K562 (cell line): ENCODE results near the gene PPIF. TPM values are rescaled to one million over a fixed set of nuclear protein-coding genes. Genes with fewer than 3 reads are reported as not detected.

Source experiments
- ATAC-seq: fragments of 200-7000 bp; cut with Tn5 transposase; 3 replicates; pipeline ENCODE4 v1.9.1; 2020; ENCODE audit warnings: moderate library complexity
- BruUV-seq: library from RNA; stranded (reverse); fragments of 400-500 nt; replicated peaks from 2 replicates; lab custom pipeline; 2021; lab: Mats Ljungman, UMichigan
- CTCF ChIA-PET: fragments of 300-600 bp; formaldehyde crosslinking; extraction: SDS; loops from one replicate; lab custom pipeline; 2021; ENCODE audit warnings: low intra/inter-chr PET ratio; lab: Yijun Ruan, JAX
- POLR2A ChIA-PET: fragments of 300-600, 350-650 bp; sonication (Branson Sonifier 250); formaldehyde crosslinking; extraction: SDS; loops from one replicate; lab custom pipeline; 2021; ENCODE audit warnings: antibody characterized with exemption, inconsistent platforms; lab: Yijun Ruan, JAX
- DNase-seq, 4 experiments: peaks; one replicate each; pipeline versions ENCODE4 v3.0.0 to v3.0.0-alpha.2; 2011 to 2018; ENCODE audit warnings: low spot score in 3 of 4, mixed read lengths in 3 of 4; ENCODE audit errors: extremely low read depth in 1 of 4
- FAIRE-seq: peaks from 2 replicates; lab custom pipeline; 2011; peaks lifted over from hg19 to GRCh38; lab: Jason Lieb, UNC
- H2AFZ ChIP-seq: 2 replicates; pipeline ENCODE4 v1.6.0; 2011; ENCODE audit warnings: low read depth, low read length, control low read depth, inconsistent platforms
- H3K27ac ChIP-seq: fragments of 200-600 bp; 3 replicates; pipeline ENCODE4 v1.8.0; 2011; ENCODE audit warnings: low read depth, mild to moderate bottlenecking, control low read depth, inconsistent platforms, low read length, moderate library complexity, mixed read lengths; ENCODE audit errors: extremely low read depth
- H3K27me3 ChIP-seq, 2 experiments: fragments of 300-600 bp in 1 of 2; 2 replicates in 1 of 2; 3 replicates in 1 of 2; pipeline versions ENCODE4 v1.6.0 to v1.8.0; 2011; ENCODE audit warnings: inconsistent platforms in 2 of 2, low read length in 2 of 2, mild to moderate bottlenecking in 1 of 2, mixed read lengths in 1 of 2, moderate library complexity in 1 of 2; ENCODE audit not compliant: control insufficient read depth in 2 of 2, insufficient read depth in 2 of 2
- H3K36me3 ChIP-seq: fragments of 300-600 bp; 3 replicates; pipeline ENCODE4 v1.8.0; 2011; ENCODE audit warnings: mild to moderate bottlenecking, low read length, inconsistent platforms; ENCODE audit not compliant: control insufficient read depth, insufficient read depth
- H3K4me1 ChIP-seq, 2 experiments: fragments of 200-600 bp in 1 of 2; replicated peaks in 1 of 2; 2 replicates in 1 of 2; 3 replicates in 1 of 2; pipeline versions ENCODE4 v1.5.1 to v1.8.0; 2011; ENCODE audit warnings: inconsistent platforms in 2 of 2, low read length in 2 of 2, mild to moderate bottlenecking in 1 of 2, mixed read lengths in 1 of 2, moderate library complexity in 1 of 2; ENCODE audit not compliant: control insufficient read depth in 2 of 2, insufficient read depth in 2 of 2
- H3K4me2 ChIP-seq: 2 replicates; pipeline ENCODE4 v1.6.1; 2011; ENCODE audit warnings: low read length, control low read depth, inconsistent platforms, mixed read lengths; ENCODE audit not compliant: insufficient read depth
- H3K4me3 ChIP-seq: fragments of 200-600 bp; sonication (generic), shearing (Covaris generic); 2 replicates; pipeline ENCODE4 v1.5.1; 2016; ENCODE audit warnings: control low read depth, inconsistent platforms
- H3K79me2 ChIP-seq: fragments of 200-600 bp; 3 replicates; pipeline ENCODE4 v1.8.0; 2011; ENCODE audit warnings: low read length, inconsistent platforms; ENCODE audit not compliant: control insufficient read depth, insufficient read depth
- H3K9ac ChIP-seq, 2 experiments: 2 replicates each; pipeline versions ENCODE4 v1.6.0 to v1.6.1; 2011; ENCODE audit warnings: low read depth in 2 of 2, low read length in 2 of 2, control low read depth in 1 of 2, inconsistent platforms in 1 of 2, mild to moderate bottlenecking in 1 of 2, mixed read lengths in 1 of 2; ENCODE audit not compliant: insufficient read depth in 1 of 2
- H3K9me1 ChIP-seq: one replicate; pipeline ENCODE4 v1.6.0; 2011; ENCODE audit warnings: inconsistent platforms, mild to moderate bottlenecking, low read length, moderate library complexity; ENCODE audit not compliant: control insufficient read depth, insufficient read depth
- H3K9me3 ChIP-seq: replicated peaks from 2 replicates; pipeline ENCODE4 v1.5.1; 2011; ENCODE audit warnings: low read depth, low read length, inconsistent platforms; ENCODE audit not compliant: control insufficient read depth, insufficient read depth
- H4K20me1 ChIP-seq: replicated peaks from 2 replicates; pipeline ENCODE4 v1.6.1; 2011; ENCODE audit warnings: low read length, inconsistent platforms, mixed read lengths; ENCODE audit not compliant: control insufficient read depth, insufficient read depth
- ARID1B ChIP-seq: fragments of 450-650 bp; IDR thresholded peaks from 2 replicates; pipeline ENCODE4 v1.6.1; 2016; ENCODE audit warnings: antibody characterized with exemption, mild to moderate bottlenecking, inconsistent platforms
- CC2D1A ChIP-seq: fragments of 450-650 bp; IDR thresholded peaks from 2 replicates; pipeline ENCODE4 v1.6.1; 2017; ENCODE audit warnings: mild to moderate bottlenecking
- ESRRA ChIP-seq: fragments of 450-650 bp; IDR thresholded peaks from 2 replicates; pipeline ENCODE4 v1.6.1; 2014; ENCODE audit warnings: low read depth, mild to moderate bottlenecking, moderate library complexity, borderline replicate concordance
- HDGF ChIP-seq: fragments of 450-650 bp; IDR thresholded peaks from 2 replicates; pipeline ENCODE4 v1.6.1; 2016
- IFI16 ChIP-seq: fragments of 250-450 bp; sonication (Bioruptor Pico); IDR thresholded peaks from 2 replicates; pipeline ENCODE4 v2.1.2; 2022; ENCODE audit warnings: mild to moderate bottlenecking, inconsistent platforms
- ILK ChIP-seq: fragments of 450-650 bp; IDR thresholded peaks from 2 replicates; pipeline ENCODE4 v1.6.1; 2016; ENCODE audit warnings: missing genetic modification characterization, low read depth, mild to moderate bottlenecking, missing compliant biosample characterization, moderate library complexity, borderline replicate concordance
- NR3C1 ChIP-seq: sonication (generic); formaldehyde crosslinking; IDR thresholded peaks from 2 replicates; pipeline ENCODE4 v1.8.1; 2022; ENCODE audit warnings: missing genetic modification reagents
- PHF21A ChIP-seq: fragments of 450-650 bp; IDR thresholded peaks from 2 replicates; pipeline ENCODE4 v1.6.1; 2017; ENCODE audit warnings: low read depth, borderline replicate concordance
- SIN3A ChIP-seq, 2 experiments: fragments of 150-350 bp in 1 of 2; IDR thresholded peaks; 2 replicates each; pipeline ENCODE4 v1.6.1; 2011 to 2016; ENCODE audit warnings: borderline replicate concordance in 2 of 2, low read depth in 2 of 2, low read length in 2 of 2, mild to moderate bottlenecking in 2 of 2, moderate library complexity in 2 of 2; ENCODE audit not compliant: control insufficient read depth in 1 of 2
- SRF ChIP-seq, 2 experiments: fragments of 250-450, 450-650 bp in 1 of 2; sonication (Bioruptor Pico) in 1 of 2; sonication (generic) in 1 of 2; formaldehyde crosslinking; IDR thresholded peaks; 2 replicates each; pipeline versions ENCODE4 v1.5.0 to v1.5.1; 2020 to 2022; ENCODE audit warnings: mild to moderate bottlenecking in 1 of 2, missing genetic modification reagents in 1 of 2
- TAF1 ChIP-seq: IDR thresholded peaks from 2 replicates; pipeline ENCODE4 v1.6.1; 2011; ENCODE audit warnings: mild to moderate bottlenecking, low read length, moderate library complexity; ENCODE audit not compliant: insufficient read depth, control insufficient read depth, severe bottlenecking; ENCODE audit errors: extremely low read depth
- ZNF12 ChIP-seq: sonication (generic); formaldehyde crosslinking; IDR thresholded peaks from 2 replicates; pipeline ENCODE4 v1.4.0; 2020; ENCODE audit warnings: mild to moderate bottlenecking, missing genetic modification reagents
- ZNF707 ChIP-seq: fragments of 250-450 bp; sonication (Bioruptor Pico); conservative IDR thresholded peaks from 2 replicates; pipeline ENCODE4 v1.8.0; 2022; ENCODE audit warnings: inconsistent platforms, mild to moderate bottlenecking, moderate library complexity
- WGBS: fragments of 100-300 bp; shearing (Covaris generic); methylation state at CpG from one replicate; pipeline ENCODE4 v1.1.6; 2016; ENCODE audit warnings: low coverage, mixed read lengths; ENCODE audit not compliant: insufficient coverage; ENCODE audit errors: missing lambda C conversion rate; 5-methylcytosine and 5-hydroxymethylcytosine counted together
- in situ Hi-C: fragments of 300-500 bp; cut with MboI; formaldehyde crosslinking; loops from 4 replicates; pipeline ENCODE4 v1.15.0; 2018; ENCODE audit warnings: inconsistent platforms, mixed read lengths
- intact Hi-C: fragments of 100-400 bp; cut with micrococcal nuclease; formaldehyde crosslinking; loops from 2 replicates; pipeline ENCODE4 v1.14.2; 2022
- polyA plus RNA-seq, 8 experiments: library from polyadenylated mRNA; depleted of rRNA in 4 of 8; stranded (reverse) in 5 of 8; unstranded in 3 of 8; fragments of >200 nt; fragmentation: Nextera tagmentation in 2 of 8; fragmentation: Illumina TruSeq in 1 of 8; extraction: Ambion mirVana in 2 of 8; extraction: Trizol in 1 of 8; gene quantifications; 2 replicates each; pipeline versions ENCODE4 v1.2.1 to v1.2.3, GENCODE V29; 2011 to 2014; ENCODE audit warnings: inconsistent platforms in 1 of 8, missing spikeins in 1 of 8
- total RNA-seq, 7 experiments: library from RNA; depleted of rRNA in 6 of 7; stranded (reverse); fragments of >200 nt in 6 of 7; fragmentation: Illumina TruSeq in 2 of 7; extraction: Trizol in 2 of 7; gene quantifications; 2 replicates each; pipeline versions ENCODE4 v1.2.1 to v1.2.3, GENCODE V29; 2011 to 2021; ENCODE audit warnings: low replicate concordance in 1 of 7
- TF ChIP-seq, protein P1 (sequence below): sonication (generic); formaldehyde crosslinking; IDR thresholded peaks from 2 replicates; pipeline ENCODE4 v1.8.1; 2022; ENCODE audit warnings: missing genetic modification reagents
- TF ChIP-seq, protein P2 (sequence below), 2 experiments: fragments of 200-800 bp in 1 of 2; sonication (Bioruptor generic) in 1 of 2; sonication (generic) in 1 of 2; formaldehyde crosslinking in 1 of 2; IDR thresholded peaks in 1 of 2; conservative IDR thresholded peaks in 1 of 2; 2 replicates each; pipeline versions ENCODE4 v1.5.0 to v1.6.1; 2016 to 2020; ENCODE audit warnings: missing compliant biosample characterization in 1 of 2, missing genetic modification characterization in 1 of 2, missing genetic modification reagents in 1 of 2
- TF ChIP-seq, protein P3 (sequence below): fragments of 250-450 bp; sonication (Bioruptor Pico); IDR thresholded peaks from 2 replicates; pipeline ENCODE4 v1.9.0; 2021; ENCODE audit warnings: mild to moderate bottlenecking, inconsistent platforms

PPIF gene
- total and polyA plus RNA-seq, 9 of the 15 experiments (the other 6 are each of a cell fraction or from before 2014, with no cell fraction given): 40.9 to 287 (median 117) TPM

DNA sequence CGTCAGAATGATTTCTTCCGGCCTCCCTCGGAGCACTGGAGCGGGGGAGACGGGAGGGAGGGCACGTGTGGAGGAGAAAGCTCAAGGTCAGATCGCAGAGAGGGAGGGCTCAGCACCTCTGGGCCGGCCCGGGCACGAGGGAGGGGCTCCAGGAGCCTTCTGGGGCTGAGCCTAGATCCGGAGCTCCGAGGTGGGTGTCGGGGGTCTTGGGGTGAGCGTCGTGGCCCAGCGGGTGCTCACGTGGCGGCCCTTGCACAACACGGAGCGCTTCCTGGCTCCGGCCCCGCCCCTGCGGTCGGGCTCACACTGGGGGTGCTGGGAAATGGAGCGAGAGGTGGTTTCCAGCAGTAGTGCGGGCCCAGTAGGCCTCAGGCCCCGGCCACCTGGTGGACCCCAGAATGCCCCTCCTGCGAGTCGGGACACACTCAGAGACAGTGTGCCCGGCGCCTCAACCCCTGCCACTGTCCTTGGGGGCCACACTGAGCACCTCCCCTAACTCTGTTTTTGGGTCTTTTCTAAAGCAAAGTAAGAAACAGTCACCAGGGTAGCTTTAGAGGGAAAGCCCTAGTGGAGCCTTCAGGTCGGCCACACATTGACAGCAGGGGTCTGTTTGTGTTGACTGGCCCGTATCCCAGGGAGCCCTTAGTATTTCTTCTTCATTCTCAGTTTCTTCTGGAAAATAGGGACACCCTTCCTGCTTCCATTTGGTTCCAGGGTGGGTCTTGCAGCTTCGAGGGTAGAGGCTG lies 798 bp downstream of the PPIF start:
- peaks cover 39% of the 10 kb centered on the region for H3K79me2 ChIP-seq
- no peaks in the 10 kb centered on the region for H3K9me3 ChIP-seq
- peaks cover 25% of the 10 kb centered on the region for H4K20me1 ChIP-seq
- peak overlapping the region; percentile 95 to 99 for H3K9ac ChIP-seq
- no peaks in the 10 kb centered on the region for H3K27me3 ChIP-seq
- ATAC-seq (peak; percentile 83), FAIRE-seq (peak; percentile 40), DNase-seq (peak; percentile 82 to 89 (median 87))
- ChIA-PET CTCF (no interaction called here), POLR2A (interaction anchor here (0.5 to 2.7 kb wide), 16 partner anchors 11 to 1526 kb away, joined by 3 to 9 read pairs (median 4); partner anchors contain the start of gene ZCCHC24)
- in situ Hi-C loops (no loop called here), intact Hi-C loops (no loop called here)
- peak overlapping the region; percentile 96 for H3K27ac ChIP-seq
- H3K9me1 ChIP-seq: peaks cover 21% of the 10 kb centered on the region
- peak overlapping the region; percentile 74 for H2AFZ ChIP-seq
- peak overlapping the region; percentile 88 for H3K4me3 ChIP-seq
- peak overlapping the region; percentile 88 for H3K4me2 ChIP-seq
- H3K4me1 ChIP-seq: peaks cover 30 to 54% of the 10 kb centered on the region in 2 experiments
- WGBS: under 1% methylated on average over 24 of the region's 34 CpGs
- H3K36me3 ChIP-seq: peaks cover 48% of the 10 kb centered on the region
- no TSS peak for BruUV-seq
- TF ChIP-seq HDGF: no peak
- TF ChIP-seq, protein P1, sequence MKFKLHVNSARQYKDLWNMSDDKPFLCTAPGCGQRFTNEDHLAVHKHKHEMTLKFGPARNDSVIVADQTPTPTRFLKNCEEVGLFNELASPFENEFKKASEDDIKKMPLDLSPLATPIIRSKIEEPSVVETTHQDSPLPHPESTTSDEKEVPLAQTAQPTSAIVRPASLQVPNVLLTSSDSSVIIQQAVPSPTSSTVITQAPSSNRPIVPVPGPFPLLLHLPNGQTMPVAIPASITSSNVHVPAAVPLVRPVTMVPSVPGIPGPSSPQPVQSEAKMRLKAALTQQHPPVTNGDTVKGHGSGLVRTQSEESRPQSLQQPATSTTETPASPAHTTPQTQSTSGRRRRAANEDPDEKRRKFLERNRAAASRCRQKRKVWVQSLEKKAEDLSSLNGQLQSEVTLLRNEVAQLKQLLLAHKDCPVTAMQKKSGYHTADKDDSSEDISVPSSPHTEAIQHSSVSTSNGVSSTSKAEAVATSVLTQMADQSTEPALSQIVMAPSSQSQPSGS (CRISPR knock-in tag): no peak
- TF ChIP-seq NR3C1 (CRISPR knock-in tag): no peak
- TF ChIP-seq, protein P2, sequence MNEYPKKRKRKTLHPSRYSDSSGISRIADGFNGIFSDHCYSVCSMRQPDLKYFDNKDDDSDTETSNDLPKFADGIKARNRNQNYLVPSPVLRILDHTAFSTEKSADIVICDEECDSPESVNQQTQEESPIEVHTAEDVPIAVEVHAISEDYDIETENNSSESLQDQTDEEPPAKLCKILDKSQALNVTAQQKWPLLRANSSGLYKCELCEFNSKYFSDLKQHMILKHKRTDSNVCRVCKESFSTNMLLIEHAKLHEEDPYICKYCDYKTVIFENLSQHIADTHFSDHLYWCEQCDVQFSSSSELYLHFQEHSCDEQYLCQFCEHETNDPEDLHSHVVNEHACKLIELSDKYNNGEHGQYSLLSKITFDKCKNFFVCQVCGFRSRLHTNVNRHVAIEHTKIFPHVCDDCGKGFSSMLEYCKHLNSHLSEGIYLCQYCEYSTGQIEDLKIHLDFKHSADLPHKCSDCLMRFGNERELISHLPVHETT (CRISPR knock-in tag; conservative IDR thresholded peaks at IDR 0.05 in 1 of 2, IDR thresholded peaks at IDR 0.05 in 1 of 2): no peak
- no peak for TF ChIP-seq TAF1
- no peak for TF ChIP-seq ZNF12
- peak; percentile 97 for TF ChIP-seq ESRRA
- TF ChIP-seq ZNF707 (CRISPR knock-in tag): no peak
- TF ChIP-seq SIN3A (IDR thresholded peaks at IDR 0.05; ENCODE audit: borderline replicate concordance in 2 of 2, control insufficient read depth in 1 of 2, low read depth in 2 of 2, low read length in 2 of 2): peak; percentile 57 to 81; a peak in 2 of 4 replicates
- no peak for TF ChIP-seq PHF21A
- TF ChIP-seq ARID1B: peak; percentile 33; the same call in 1 of the 2 replicates
- peak in 1 of 2 experiments; percentile 15; a peak in 1 of 4 replicates for TF ChIP-seq SRF (CRISPR knock-in tag; IDR thresholded peaks at IDR 0.05)
- TF ChIP-seq CC2D1A: no peak
- TF ChIP-seq IFI16 (CRISPR knock-in tag): no peak
- TF ChIP-seq, protein P3, sequence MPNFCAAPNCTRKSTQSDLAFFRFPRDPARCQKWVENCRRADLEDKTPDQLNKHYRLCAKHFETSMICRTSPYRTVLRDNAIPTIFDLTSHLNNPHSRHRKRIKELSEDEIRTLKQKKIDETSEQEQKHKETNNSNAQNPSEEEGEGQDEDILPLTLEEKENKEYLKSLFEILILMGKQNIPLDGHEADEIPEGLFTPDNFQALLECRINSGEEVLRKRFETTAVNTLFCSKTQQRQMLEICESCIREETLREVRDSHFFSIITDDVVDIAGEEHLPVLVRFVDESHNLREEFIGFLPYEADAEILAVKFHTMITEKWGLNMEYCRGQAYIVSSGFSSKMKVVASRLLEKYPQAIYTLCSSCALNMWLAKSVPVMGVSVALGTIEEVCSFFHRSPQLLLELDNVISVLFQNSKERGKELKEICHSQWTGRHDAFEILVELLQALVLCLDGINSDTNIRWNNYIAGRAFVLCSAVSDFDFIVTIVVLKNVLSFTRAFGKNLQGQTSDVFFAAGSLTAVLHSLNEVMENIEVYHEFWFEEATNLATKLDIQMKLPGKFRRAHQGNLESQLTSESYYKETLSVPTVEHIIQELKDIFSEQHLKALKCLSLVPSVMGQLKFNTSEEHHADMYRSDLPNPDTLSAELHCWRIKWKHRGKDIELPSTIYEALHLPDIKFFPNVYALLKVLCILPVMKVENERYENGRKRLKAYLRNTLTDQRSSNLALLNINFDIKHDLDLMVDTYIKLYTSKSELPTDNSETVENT (CRISPR knock-in tag): no peak
- TF ChIP-seq ILK (tag): no peak
